Fibroblast of lung (primary cell): ENCODE measurements around the gene CERS4.
"Not testable (repeated sequence)": the region's sequence is repeated elsewhere in the genome, so short reads cannot be mapped to it uniquely, and the experiment has no call there.

ENCODE experiments used
- EZH2 ChIP-seq: IDR thresholded peaks from 2 replicates; pipeline ENCODE4 v1.5.1; 2012; ENCODE audit warnings: low read length, control low read depth, mild to moderate bottlenecking; ENCODE audit errors: missing control alignments
- TF ChIP-seq, protein P1 (sequence below), 2 donors: IDR thresholded peaks in 1 of 2; conservative IDR thresholded peaks in 1 of 2; 1 replicate in 1 of 2; 2 replicates in 1 of 2; pipeline ENCODE4 v1.5.1; 2011 to 2012; ENCODE audit warnings: low read length in 2 of 2, control low read depth in 1 of 2, inconsistent platforms in 1 of 2, low read depth in 1 of 2, mild to moderate bottlenecking in 1 of 2

DNA sequence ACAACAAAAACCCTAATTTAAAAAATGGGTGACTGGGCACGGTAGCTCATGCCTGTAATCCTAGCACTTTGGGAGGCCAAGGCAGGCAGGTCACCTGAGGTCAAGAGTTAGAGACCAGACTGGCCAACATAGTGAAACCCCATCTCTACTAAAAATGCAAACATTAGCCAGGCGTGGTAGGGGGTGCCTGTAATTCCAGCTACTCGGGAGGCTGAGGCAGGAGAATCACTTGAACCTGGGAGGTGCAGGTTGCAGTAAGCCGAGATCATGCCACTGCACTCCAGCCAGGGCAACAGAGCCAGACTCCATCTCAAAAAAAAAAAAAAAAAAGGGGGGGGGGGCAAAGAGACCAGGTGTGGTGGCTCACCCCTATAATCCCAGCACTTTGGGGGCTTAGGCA is 55.1 kb downstream of the CERS4 start:
- not testable (repeated sequence) for TF ChIP-seq EZH2
- TF ChIP-seq, protein P1, sequence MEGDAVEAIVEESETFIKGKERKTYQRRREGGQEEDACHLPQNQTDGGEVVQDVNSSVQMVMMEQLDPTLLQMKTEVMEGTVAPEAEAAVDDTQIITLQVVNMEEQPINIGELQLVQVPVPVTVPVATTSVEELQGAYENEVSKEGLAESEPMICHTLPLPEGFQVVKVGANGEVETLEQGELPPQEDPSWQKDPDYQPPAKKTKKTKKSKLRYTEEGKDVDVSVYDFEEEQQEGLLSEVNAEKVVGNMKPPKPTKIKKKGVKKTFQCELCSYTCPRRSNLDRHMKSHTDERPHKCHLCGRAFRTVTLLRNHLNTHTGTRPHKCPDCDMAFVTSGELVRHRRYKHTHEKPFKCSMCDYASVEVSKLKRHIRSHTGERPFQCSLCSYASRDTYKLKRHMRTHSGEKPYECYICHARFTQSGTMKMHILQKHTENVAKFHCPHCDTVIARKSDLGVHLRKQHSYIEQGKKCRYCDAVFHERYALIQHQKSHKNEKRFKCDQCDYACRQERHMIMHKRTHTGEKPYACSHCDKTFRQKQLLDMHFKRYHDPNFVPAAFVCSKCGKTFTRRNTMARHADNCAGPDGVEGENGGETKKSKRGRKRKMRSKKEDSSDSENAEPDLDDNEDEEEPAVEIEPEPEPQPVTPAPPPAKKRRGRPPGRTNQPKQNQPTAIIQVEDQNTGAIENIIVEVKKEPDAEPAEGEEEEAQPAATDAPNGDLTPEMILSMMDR (conservative IDR thresholded peaks at IDR 0.05 in 1 of 2, IDR thresholded peaks at IDR 0.05 in 1 of 2; ENCODE audit: low read depth in 1 of 2, low read length in 2 of 2): not testable (repeated sequence)
